Chondrocyte (in vitro differentiated cells): Measurements from ENCODE around the gene GNA15. TPM values are rescaled to one million over a fixed set of nuclear protein-coding genes. Genes with fewer than 3 reads are reported as not detected.

Experiments used
- DNase-seq: peaks from one replicate; pipeline ENCODE4 v3.0.0; 2021; ENCODE audit warnings: mixed read lengths, low spot score
- H3K27ac Mint-ChIP-seq: one replicate; pipeline ENCODE4 v1.8.0; 2021; ENCODE audit warnings: mild to moderate bottlenecking, moderate library complexity, mixed read lengths; ENCODE audit not compliant: unreplicated experiment
- H3K27me3 Mint-ChIP-seq: 2 replicates; pipeline ENCODE4 v1.8.0; 2021; ENCODE audit warnings: low read depth, mixed read lengths
- H3K36me3 Mint-ChIP-seq: 2 replicates; pipeline ENCODE4 v1.8.0; 2021; ENCODE audit warnings: low read depth, mixed read lengths
- H3K4me1 Mint-ChIP-seq: 2 replicates; pipeline ENCODE4 v1.8.0; 2021; ENCODE audit warnings: low read depth, mild to moderate bottlenecking, mixed read lengths
- H3K4me3 Mint-ChIP-seq: one replicate; pipeline ENCODE4 v1.8.0; 2021; ENCODE audit warnings: mild to moderate bottlenecking, moderate library complexity, mixed read lengths; ENCODE audit not compliant: unreplicated experiment
- H3K9me3 Mint-ChIP-seq: 2 replicates; pipeline ENCODE4 v1.8.0; 2021; ENCODE audit warnings: low read depth, mixed read lengths
- CTCF ChIP-seq: fragments of 200-600 bp; sonication (generic); IDR thresholded peaks from 2 replicates; pipeline ENCODE4 v1.5.0; 2021; ENCODE audit warnings: antibody characterized with exemption, mild to moderate bottlenecking, moderate library complexity
- total RNA-seq: library from RNA; stranded (reverse); gene quantifications from 3 replicates; pipeline ENCODE4 v1.2.1, GENCODE V29; 2021

The GNA15 gene
- total RNA-seq, 1 donor from 2014 or later, result not detected

- peak; percentile 91 for DNase-seq
- H3K4me3 Mint-ChIP-seq, result no peak within 1 kb of the TSS
- H3K36me3 Mint-ChIP-seq, result no peaks in the 10 kb centered on the region
- H3K4me1 Mint-ChIP-seq, result peaks cover 3% of the 10 kb centered on the region
- TF ChIP-seq CTCF, result no peak
- no peak within 1 kb of the TSS for H3K27ac Mint-ChIP-seq
- no peaks in the 10 kb centered on the region for H3K9me3 Mint-ChIP-seq
- H3K27me3 Mint-ChIP-seq, result no peaks in the 10 kb centered on the region
Measured at GRCh38 chr19:3178377-3178972, 42.6 kb downstream of the GNA15 start, which contains the start of gene S1PR4. Gene S1PR4, plus strand, starts transcription at chr19:3178769. Its CDS starts 24 bp downstream, at chr19:3178793.

- H3K27me3 Mint-ChIP-seq, result no peaks in the 10 kb centered on the region
- no peaks in the 10 kb centered on the region for H3K9me3 Mint-ChIP-seq
- H3K4me3 Mint-ChIP-seq, result no peak overlapping the region
- DNase-seq, result peak; percentile 88
- H3K36me3 Mint-ChIP-seq, result no peaks in the 10 kb centered on the region
- H3K4me1 Mint-ChIP-seq, result peaks cover 3% of the 10 kb centered on the region
- H3K27ac Mint-ChIP-seq, result no peak overlapping the region
- TF ChIP-seq CTCF, result no peak
Measured at GRCh38 chr19:3178973-3179738, 43.3 kb downstream of the GNA15 start.

GRCh38 chr19:3179739-3180293 is 44.0 kb downstream of the GNA15 start:
- Mint-ChIP-seq H3K4me3 (no peak overlapping the region), H3K27me3 (no peaks in the 10 kb centered on the region), H3K4me1 (peaks cover 3% of the 10 kb centered on the region), H3K36me3 (no peaks in the 10 kb centered on the region), H3K9me3 (no peaks in the 10 kb centered on the region), H3K27ac (no peak overlapping the region)
- DNase-seq, result peak; percentile 79
- no peak for TF ChIP-seq CTCF

GRCh38 chr19:3183721-3184641 is 48.1 kb downstream of the GNA15 start:
- Mint-ChIP-seq H3K27me3 (no peaks in the 10 kb centered on the region), H3K4me1 (peaks cover 21% of the 10 kb centered on the region), H3K4me3 (no peak overlapping the region), H3K9me3 (no peaks in the 10 kb centered on the region), H3K27ac (no peak overlapping the region), H3K36me3 (no peaks in the 10 kb centered on the region)
- no peak for DNase-seq
- no peak for TF ChIP-seq CTCF
